ENCODE data around the gene LAMA2. TPM values are rescaled to one million over a fixed set of nuclear protein-coding genes. Genes with fewer than 3 reads are reported as not detected.

LAMA2 gene
- total and polyA plus RNA-seq, 2 of the 8 experiments (the other 6 are each of a cell fraction or from before 2014, with no cell fraction given), result 1.3 to 3.8 TPM

DNA sequence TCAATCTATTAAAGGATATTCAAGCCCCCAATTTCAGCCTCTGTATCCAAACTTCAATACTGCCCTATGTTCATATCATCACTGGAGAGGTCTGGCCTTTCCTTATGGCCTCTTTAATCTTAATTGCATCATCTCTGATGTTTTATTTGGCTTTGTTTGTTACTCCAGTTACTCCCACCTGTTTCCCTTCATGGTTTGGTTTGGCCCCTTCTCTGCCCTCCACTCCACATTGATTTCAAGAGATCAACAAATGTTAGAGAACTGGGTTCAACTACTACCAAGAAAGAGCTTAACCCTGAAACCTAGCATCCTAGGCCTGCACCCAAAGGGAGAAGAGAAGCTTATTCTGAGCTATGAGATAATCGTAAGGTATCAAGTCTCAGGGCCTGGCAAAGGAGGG is 221.6 kb downstream of the LAMA2 start:
- TF ChIP-seq SP1 (IDR thresholded peaks at IDR 0.05; ENCODE audit: low read depth, low read length) (no peak), ZNF274 (IDR thresholded peaks at IDR 0.05; ENCODE audit: borderline replicate concordance, extremely low read depth, low read length) (no peak), HDAC2 (IDR thresholded peaks at IDR 0.05; ENCODE audit: borderline replicate concordance in 1 of 2, low read depth in 2 of 2, low read length in 2 of 2) (no peak), RFX5 (IDR thresholded peaks at IDR 0.05; ENCODE audit: borderline replicate concordance, low read depth, low read length) (no peak), RBBP5 (IDR thresholded peaks at IDR 0.05; ENCODE audit: borderline replicate concordance, low read depth, low read length) (no peak)
- TF ChIP-seq, protein P1, sequence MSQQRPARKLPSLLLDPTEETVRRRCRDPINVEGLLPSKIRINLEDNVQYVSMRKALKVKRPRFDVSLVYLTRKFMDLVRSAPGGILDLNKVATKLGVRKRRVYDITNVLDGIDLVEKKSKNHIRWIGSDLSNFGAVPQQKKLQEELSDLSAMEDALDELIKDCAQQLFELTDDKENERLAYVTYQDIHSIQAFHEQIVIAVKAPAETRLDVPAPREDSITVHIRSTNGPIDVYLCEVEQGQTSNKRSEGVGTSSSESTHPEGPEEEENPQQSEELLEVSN (IDR thresholded peaks at IDR 0.05), result no peak
- Histone ChIP-seq H2BK5ac (ENCODE audit: low read depth, low read length) (no peak overlapping the region), H3K23me2 (ENCODE audit: low read depth, low read length) (no peaks in the 10 kb centered on the region; the same call in 1 of the 2 replicates), H3K9me3 (ENCODE audit: insufficient read depth in 2 of 2, low read depth in 1 of 2, low read length in 1 of 2) (no peaks in the 10 kb centered on the region), H3K79me1 (ENCODE audit: low read depth, low read length) (no peaks in the 10 kb centered on the region), H2AFZ (ENCODE audit: low read length) (no peak overlapping the region), H4K20me1 (replicated peaks in 1 of 2; ENCODE audit: control insufficient read depth in 1 of 2, insufficient read depth in 2 of 2, low read length in 2 of 2) (no peaks in the 10 kb centered on the region), H3K4ac (replicated peaks; ENCODE audit: insufficient read length, low read depth, low read length) (no peak overlapping the region), H4K5ac (ENCODE audit: insufficient read length, low read depth, low read length) (no peak overlapping the region), H3K4me3 (ENCODE audit: extremely low read depth in 1 of 4, insufficient read depth in 2 of 4, low read depth in 3 of 4, low read length in 4 of 4) (no peak overlapping the region), H3K23ac (ENCODE audit: insufficient read length) (no peak overlapping the region), H3K27ac (ENCODE audit: low read depth, low read length) (no peak overlapping the region), H3K14ac (ENCODE audit: insufficient read length) (no peak overlapping the region), H3K4me1 (replicated peaks in 1 of 4; ENCODE audit: control insufficient read depth in 3 of 4, insufficient read depth in 4 of 4, low read length in 3 of 4) (peaks cover 0 to 5% (median 0%) of the 10 kb centered on the region in 4 experiments; a peak in 2 of 7 replicates), H3K27me3 (replicated peaks in 1 of 4; ENCODE audit: control insufficient read depth in 3 of 4, extremely low read depth in 1 of 4, insufficient read depth in 3 of 4, low read length in 3 of 4) (no peaks in the 10 kb centered on the region), H2AK5ac (ENCODE audit: low read depth, low read length) (no peak overlapping the region), H2BK20ac (ENCODE audit: low read length) (no peak overlapping the region), H3K18ac (ENCODE audit: extremely low read depth, low read length) (no peak overlapping the region), H3K56ac (replicated peaks; ENCODE audit: insufficient read length, low read depth, low read length) (no peak overlapping the region), H2BK120ac (replicated peaks; ENCODE audit: low read depth, low read length) (no peak overlapping the region), H2BK15ac (ENCODE audit: low read length) (no peak overlapping the region), H3K79me2 (ENCODE audit: control insufficient read depth in 1 of 2, insufficient read depth in 2 of 2, low read length in 2 of 2) (no peaks in the 10 kb centered on the region), H2BK12ac (ENCODE audit: low read depth, low read length) (no peak overlapping the region), H4K8ac (ENCODE audit: extremely low read depth, insufficient read depth, low read length) (no peak overlapping the region), H3K36me3 (ENCODE audit: control insufficient read depth in 2 of 4, insufficient read depth in 4 of 4, low read length in 3 of 4) (no peaks in the 10 kb centered on the region), H4K91ac (replicated peaks; ENCODE audit: insufficient read length, low read length) (no peak overlapping the region), H3K9ac (replicated peaks in 1 of 4; ENCODE audit: extremely low read depth in 1 of 4, low read depth in 3 of 4, low read length in 3 of 4) (no peak overlapping the region), H3K4me2 (ENCODE audit: insufficient read depth in 1 of 2, low read depth in 2 of 2, low read length in 2 of 2) (no peak overlapping the region)
- DNase-seq (ENCODE audit: low read depth in 1 of 2, low spot score in 2 of 2) (no peak), FAIRE-seq (no peak)
- ChIA-PET POLR2A (ENCODE audit: partially characterized antibody) (interaction anchor here (0.6 kb wide), 1 partner anchor 89 kb away, joined by 3 read pairs; no protein-coding TSS in a partner anchor), CTCF (ENCODE audit: partially characterized antibody) (interaction anchor here (0.6 to 1.6 kb wide), 7 partner anchors 10 to 542 kb away, joined by 3 to 4 read pairs (median 3); no protein-coding TSS in a partner anchor)
- WGBS, 2 experiments (ENCODE audit: extremely low coverage in 1 of 2, insufficient coverage in 1 of 2, insufficient read length in 1 of 2, insufficient replicate concordance in 2 of 2, low coverage in 1 of 2, low lambda C conversion rate in 2 of 2, missing lambda C conversion rate in 1 of 2), result 91% methylated on average over 1 of the region's 1 CpG; no CpG with 5 or more reads in 1 of the 2 experiments
